Transverse colon (tissue), 4 donors: ENCODE data around the gene CHRNB1. TPM values are rescaled to one million over a fixed set of nuclear protein-coding genes. Genes with fewer than 3 reads are reported as not detected.

Source experiments
- DNase-seq: peaks from one replicate; pipeline ENCODE4 v3.0.0-alpha.2; 2019
- H3K27ac ChIP-seq, 4 donors: fragments of 200-600 bp; sonication (generic); 2 replicates each; pipeline ENCODE4 v1.5.1; 2016 to 2018; ENCODE audit warnings: inconsistent platforms in 4 of 4
- H3K27me3 ChIP-seq: fragments of 200-600 bp; sonication (generic); 2 replicates; pipeline ENCODE4 v1.5.1; 2017; ENCODE audit warnings: inconsistent platforms
- H3K36me3 ChIP-seq, 4 donors: fragments of 200-600 bp; sonication (generic); 2 replicates each; pipeline ENCODE4 v1.5.1; 2017 to 2019; ENCODE audit warnings: inconsistent platforms in 4 of 4
- H3K4me1 ChIP-seq, 4 donors: fragments of 200-600 bp; sonication (generic); 2 replicates each; pipeline ENCODE4 v1.5.1; 2017 to 2020; ENCODE audit warnings: inconsistent platforms in 4 of 4
- H3K4me3 ChIP-seq, 4 donors: fragments of 200-600 bp; sonication (generic); 1 replicate in 1 of 4; 2 replicates in 3 of 4; pipeline versions ENCODE4 v1.5.1 to v1.6.1; 2017 to 2019; ENCODE audit warnings: inconsistent platforms in 4 of 4
- H3K9me3 ChIP-seq, 2 donors: fragments of 200-600 bp; sonication (generic); 2 replicates each; pipeline ENCODE4 v1.5.1; 2017 to 2019; ENCODE audit warnings: inconsistent platforms in 2 of 2
- CTCF ChIP-seq, 5 experiments: fragments of 200-600 bp in 3 of 5; fragments of 450-650 bp in 2 of 5; sonication (generic) in 3 of 5; IDR thresholded peaks; 1 replicate in 2 of 5; 2 replicates in 3 of 5; pipeline ENCODE4 v1.5.1; 2016 to 2017; ENCODE audit warnings: antibody characterized with exemption in 5 of 5, inconsistent platforms in 3 of 5, mild to moderate bottlenecking in 2 of 5, moderate library complexity in 1 of 5
- EP300 ChIP-seq: sonication (generic); formaldehyde crosslinking; IDR thresholded peaks from one replicate; pipeline ENCODE4 v1.6.1; 2017; ENCODE audit warnings: antibody characterized with exemption, low read depth
- POLR2A ChIP-seq: fragments of 450-650 bp; IDR thresholded peaks from one replicate; pipeline ENCODE4 v1.6.1; 2016; ENCODE audit warnings: antibody characterized with exemption, mild to moderate bottlenecking, moderate library complexity
- POLR2AphosphoS5 ChIP-seq, 3 donors: sonication (generic); formaldehyde crosslinking; IDR thresholded peaks; one replicate each; pipeline ENCODE4 v1.6.1; 2016; ENCODE audit warnings: antibody characterized with exemption in 3 of 3
- WGBS, 2 donors: methylation state at CpG; one replicate each; pipeline ENCODE4 v1.1.5; 2018; ENCODE audit warnings: low coverage in 1 of 2; 5-methylcytosine and 5-hydroxymethylcytosine counted together
- in situ Hi-C, 4 donors: fragments of 200-750 bp; cut with MboI; loops; one replicate each; pipeline versions ENCODE4 v1.15.0 to v1.15.1; 2017; ENCODE audit warnings: low sequenced_read_pairs in 3 of 4, low pct_ligation_motif_present in 1 of 4, low pct_unique_long_range_greater_than_20kb in 1 of 4
- intact Hi-C: fragments of 100-400 bp; cut with DNase I; formaldehyde crosslinking; loops from one replicate; pipeline ENCODE4 v1.15.1; 2023; ENCODE audit warnings: low total_unique reads
- total RNA-seq, 4 donors: library from RNA; depleted of rRNA; stranded (reverse); fragments of >200 nt; gene quantifications; one replicate each; pipeline ENCODE4 v1.1.0, GENCODE V29; 2016

CHRNB1 gene
- total RNA-seq, 4 donors from 2014 or later: 5.8 to 10.3 (median 8.9) TPM; not detected in 1

- DNase-seq: no peak
- Histone ChIP-seq H3K4me3 (no peak overlapping the region), H3K9me3 (no peaks in the 10 kb centered on the region), H3K27me3 (no peaks in the 10 kb centered on the region), H3K27ac (no peak overlapping the region), H3K36me3 (peaks cover 0 to 54% (median 28%) of the 10 kb centered on the region in 4 donors), H3K4me1 (peaks cover 0 to 20% (median 6%) of the 10 kb centered on the region in 4 donors)
- WGBS, 2 donors: 92 to 93% methylated on average over 11 to 20 of the region's 20 CpGs
- intact Hi-C loops: no loop called here
- TF ChIP-seq POLR2AphosphoS5 (IDR thresholded peaks at IDR 0.05): no peak
- no peak for TF ChIP-seq EP300
- no peak for TF ChIP-seq POLR2A
- no peak for TF ChIP-seq CTCF (IDR thresholded peaks at IDR 0.05)
- in situ Hi-C loops: no loop called here
Observed at GRCh38 chr17:7496470-7497183, 51.8 kb downstream of the CHRNB1 start.

- H3K27me3 ChIP-seq: no peaks in the 10 kb centered on the region
- WGBS, 2 donors: 88% methylated on average over 10 of the region's 10 CpGs; no CpG with 5 or more reads in 1 of the 2 donors
- TF ChIP-seq POLR2AphosphoS5 (IDR thresholded peaks at IDR 0.05): no peak
- no peak for TF ChIP-seq CTCF (IDR thresholded peaks at IDR 0.05)
- TF ChIP-seq EP300: no peak
- TF ChIP-seq POLR2A: no peak
- H3K9me3 ChIP-seq: no peaks in the 10 kb centered on the region
- H3K36me3 ChIP-seq: peaks cover 0 to 60% (median 31%) of the 10 kb centered on the region in 4 donors
- intact Hi-C loops: no loop called here
- peaks cover 0 to 14% (median under 1%) of the 10 kb centered on the region in 4 donors for H3K4me1 ChIP-seq
- DNase-seq: no peak
- H3K4me3 ChIP-seq: no peak overlapping the region
- in situ Hi-C loops: no loop called here
- no peak overlapping the region for H3K27ac ChIP-seq
Observed at GRCh38 chr17:7497228-7497627, 52.4 kb downstream of the CHRNB1 start.

GRCh38 chr17:7497636-7498035, 52.8 kb downstream of the CHRNB1 start:
- Histone ChIP-seq H3K4me3 (no peak overlapping the region), H3K9me3 (no peaks in the 10 kb centered on the region), H3K27ac (no peak overlapping the region), H3K36me3 (peaks cover 0 to 64% (median 33%) of the 10 kb centered on the region in 4 donors), H3K4me1 (peaks cover 0 to 11% (median 0%) of the 10 kb centered on the region in 4 donors), H3K27me3 (no peaks in the 10 kb centered on the region)
- no peak for DNase-seq
- WGBS, 2 donors: 92 to 95% methylated on average over 7 to 14 of the region's 14 CpGs
- in situ Hi-C loops (no loop called here), intact Hi-C loops (no loop called here)
- TF ChIP-seq POLR2AphosphoS5 (IDR thresholded peaks at IDR 0.05) (no peak), POLR2A (no peak), EP300 (no peak), CTCF (IDR thresholded peaks at IDR 0.05) (no peak)

- in situ Hi-C loops (no loop called here), intact Hi-C loops (no loop called here)
- H3K9me3 ChIP-seq: no peaks in the 10 kb centered on the region
- no peaks in the 10 kb centered on the region for H3K27me3 ChIP-seq
- no peak overlapping the region for H3K4me3 ChIP-seq
- no peaks in the 10 kb centered on the region for H3K4me1 ChIP-seq
- no peak for DNase-seq
- no peak overlapping the region for H3K27ac ChIP-seq
- no peak for TF ChIP-seq POLR2AphosphoS5 (IDR thresholded peaks at IDR 0.05)
- no peak for TF ChIP-seq POLR2A
- no peak for TF ChIP-seq CTCF (IDR thresholded peaks at IDR 0.05)
- no peak for TF ChIP-seq EP300
- H3K36me3 ChIP-seq: peaks cover 0 to 79% (median 42%) of the 10 kb centered on the region in 4 donors
- WGBS, 2 donors: 91% methylated on average over 11 of the region's 11 CpGs; no CpG with 5 or more reads in 1 of the 2 donors
Observed at GRCh38 chr17:7499161-7499560, 54.3 kb downstream of the CHRNB1 start.
